WI38 (cell line): ENCODE data around the gene LGI1.

Experiments
- H3K4me3 ChIP-seq: 2 replicates; pipeline ENCODE4 v1.5.1; 2011; ENCODE audit warnings: low read depth, mild to moderate bottlenecking, control low read depth, low read length
- TF ChIP-seq, protein P1 (sequence below): IDR thresholded peaks from 2 replicates; pipeline ENCODE4 v1.5.1; 2012; ENCODE audit warnings: low read depth, mild to moderate bottlenecking, control low read depth, low read length

Gene LGI1

DNA sequence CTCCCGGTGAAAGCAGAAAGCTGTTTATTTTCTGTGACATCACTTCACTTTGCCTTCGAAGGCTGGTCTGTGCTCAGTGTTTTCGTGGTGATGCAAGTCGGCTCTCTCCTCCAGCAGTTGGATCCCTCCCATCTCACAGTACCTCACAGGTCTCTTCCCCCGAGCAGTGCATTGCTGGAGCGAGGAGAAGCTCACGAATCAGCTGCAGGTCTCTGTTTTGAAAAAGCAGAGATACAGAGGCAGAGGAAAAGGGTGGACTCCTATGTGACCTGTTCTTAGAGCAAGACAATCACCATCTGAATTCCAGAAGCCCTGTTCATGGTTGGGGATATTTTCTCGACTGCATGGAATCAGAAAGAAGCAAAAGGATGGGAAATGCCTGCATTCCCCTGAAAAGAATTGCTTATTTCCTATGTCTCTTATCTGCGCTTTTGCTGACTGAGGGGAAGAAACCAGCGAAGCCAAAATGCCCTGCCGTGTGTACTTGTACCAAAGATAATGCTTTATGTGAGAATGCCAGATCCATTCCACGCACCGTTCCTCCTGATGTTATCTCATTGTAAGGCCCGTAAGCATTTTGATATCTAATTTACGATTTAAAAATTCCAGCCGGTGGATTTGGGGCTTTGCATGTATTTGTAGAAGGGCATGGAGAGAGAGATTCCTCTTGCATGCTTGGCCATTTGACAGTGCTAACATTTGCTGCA lies at the start of gene LGI1:
Gene LGI1, plus strand, starts transcription at position 136 of the 707 bp plus-strand sequence. Its CDS starts 209 bp downstream, at position 345.
- no peak within 1 kb of the TSS for H3K4me3 ChIP-seq
- TF ChIP-seq, protein P1, sequence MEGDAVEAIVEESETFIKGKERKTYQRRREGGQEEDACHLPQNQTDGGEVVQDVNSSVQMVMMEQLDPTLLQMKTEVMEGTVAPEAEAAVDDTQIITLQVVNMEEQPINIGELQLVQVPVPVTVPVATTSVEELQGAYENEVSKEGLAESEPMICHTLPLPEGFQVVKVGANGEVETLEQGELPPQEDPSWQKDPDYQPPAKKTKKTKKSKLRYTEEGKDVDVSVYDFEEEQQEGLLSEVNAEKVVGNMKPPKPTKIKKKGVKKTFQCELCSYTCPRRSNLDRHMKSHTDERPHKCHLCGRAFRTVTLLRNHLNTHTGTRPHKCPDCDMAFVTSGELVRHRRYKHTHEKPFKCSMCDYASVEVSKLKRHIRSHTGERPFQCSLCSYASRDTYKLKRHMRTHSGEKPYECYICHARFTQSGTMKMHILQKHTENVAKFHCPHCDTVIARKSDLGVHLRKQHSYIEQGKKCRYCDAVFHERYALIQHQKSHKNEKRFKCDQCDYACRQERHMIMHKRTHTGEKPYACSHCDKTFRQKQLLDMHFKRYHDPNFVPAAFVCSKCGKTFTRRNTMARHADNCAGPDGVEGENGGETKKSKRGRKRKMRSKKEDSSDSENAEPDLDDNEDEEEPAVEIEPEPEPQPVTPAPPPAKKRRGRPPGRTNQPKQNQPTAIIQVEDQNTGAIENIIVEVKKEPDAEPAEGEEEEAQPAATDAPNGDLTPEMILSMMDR = no peak

DNA sequence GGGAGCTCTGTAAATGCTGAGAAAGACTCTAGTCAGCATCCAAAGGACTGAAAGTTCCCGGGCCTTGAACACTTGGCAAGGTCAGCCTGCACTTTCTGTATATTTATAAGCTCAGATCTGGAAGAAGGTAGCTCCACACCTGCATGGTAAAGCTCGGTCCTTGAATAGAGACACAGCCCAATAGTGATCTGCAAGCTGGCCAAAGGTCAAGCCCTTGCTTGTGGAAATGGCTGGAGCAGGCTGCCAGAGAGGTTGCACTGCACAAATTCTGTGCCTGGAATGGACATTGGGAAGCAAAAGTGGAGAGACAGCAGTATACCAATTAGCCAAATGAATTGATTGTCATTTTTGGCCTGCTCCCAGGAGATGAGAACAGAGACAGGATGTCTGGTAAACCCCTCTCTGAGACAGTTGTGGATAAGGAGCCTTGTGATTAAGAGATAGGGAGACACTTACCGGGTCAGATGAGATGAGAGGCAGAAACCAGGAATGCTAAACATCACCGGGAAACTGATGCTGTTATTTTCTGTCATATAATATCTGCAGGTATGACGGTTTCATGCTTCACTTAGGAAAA lies 47.3 kb upstream of the LGI1 start:
- TF ChIP-seq, protein P1 = no peak
- no peak overlapping the region for H3K4me3 ChIP-seq

DNA sequence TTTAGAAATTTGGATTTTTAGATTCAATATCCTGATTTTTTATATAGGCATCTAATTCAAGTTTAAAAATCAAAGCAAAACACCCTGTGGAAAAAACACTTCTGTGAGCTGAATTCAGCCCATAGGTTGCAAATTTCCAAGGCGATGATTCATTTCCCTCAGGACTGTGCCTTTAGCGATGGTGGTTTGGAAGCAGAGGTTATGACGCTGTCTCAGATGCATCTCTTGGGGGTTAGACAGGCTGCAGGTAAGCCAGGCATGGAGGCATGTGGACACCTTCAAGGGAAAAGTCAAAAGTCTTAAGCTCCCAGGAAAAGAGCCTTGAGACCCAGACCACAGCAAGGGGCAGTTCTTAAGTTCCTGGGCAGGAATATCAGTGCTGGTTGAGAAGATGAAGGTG lies 45.8 kb upstream of the LGI1 start:
- TF ChIP-seq, protein P1 = no peak
- H3K4me3 ChIP-seq = no peak overlapping the region

DNA sequence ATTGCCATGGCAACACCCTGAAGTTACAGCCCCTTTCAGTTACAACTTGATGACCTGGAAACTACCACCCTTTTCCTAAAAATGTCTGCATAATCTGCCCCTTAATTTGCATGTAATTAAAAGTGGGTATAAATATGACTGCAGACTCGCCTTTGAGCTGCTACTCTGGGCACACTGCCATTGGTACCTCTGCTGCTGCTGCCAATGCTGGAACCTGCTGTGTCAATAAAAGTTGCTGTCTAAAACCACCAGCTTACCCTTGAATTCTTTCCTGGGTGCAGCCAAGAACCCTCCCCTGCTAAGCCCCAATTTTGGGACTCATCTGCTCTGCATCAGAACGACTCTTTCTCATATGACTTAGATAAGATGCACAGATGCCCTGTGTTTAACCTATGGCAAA lies 45.1 kb upstream of the LGI1 start:
- TF ChIP-seq, protein P1 = no peak
- no peak overlapping the region for H3K4me3 ChIP-seq

DNA sequence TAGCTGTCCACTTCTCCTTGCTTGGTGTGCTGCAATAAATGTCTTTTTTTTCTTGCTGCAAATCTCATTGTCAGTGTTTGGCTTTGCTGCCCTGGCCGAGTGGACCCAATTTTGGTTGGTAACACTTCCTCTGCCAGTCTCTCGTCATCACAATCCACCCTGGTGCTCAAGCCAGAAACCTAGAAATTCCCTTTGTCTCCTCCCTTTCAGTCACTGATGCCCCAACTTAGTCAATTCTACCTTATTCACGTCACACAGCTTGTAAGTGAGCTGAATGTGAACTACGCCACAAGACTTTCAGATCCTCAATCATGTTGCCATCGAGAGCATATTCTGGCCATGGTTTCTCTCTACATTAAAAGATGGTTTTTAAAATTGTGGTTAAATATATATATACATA lies 42.4 kb upstream of the LGI1 start:
- H3K4me3 ChIP-seq = no peak overlapping the region
- TF ChIP-seq, protein P1 = no peak

DNA sequence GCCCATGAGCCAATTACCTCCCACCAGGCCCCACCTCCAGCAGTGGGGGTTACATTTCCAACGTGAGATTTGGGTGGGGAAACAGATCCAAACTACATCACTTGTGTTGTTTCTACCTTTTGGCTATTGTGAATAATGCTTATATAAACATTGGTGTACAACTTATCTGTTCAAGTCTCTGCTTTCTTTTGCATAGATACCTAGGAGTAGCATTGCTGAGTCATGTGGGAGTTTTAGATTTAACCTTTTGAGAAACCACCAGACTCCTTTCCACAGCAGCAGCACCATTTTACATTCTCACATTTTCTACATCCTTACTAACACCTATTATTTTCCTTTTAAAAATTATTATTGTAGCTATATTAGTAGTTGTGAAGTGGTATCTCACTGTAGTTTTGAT lies 41.0 kb upstream of the LGI1 start:
- H3K4me3 ChIP-seq = no peak overlapping the region
- TF ChIP-seq, protein P1 = no peak

DNA sequence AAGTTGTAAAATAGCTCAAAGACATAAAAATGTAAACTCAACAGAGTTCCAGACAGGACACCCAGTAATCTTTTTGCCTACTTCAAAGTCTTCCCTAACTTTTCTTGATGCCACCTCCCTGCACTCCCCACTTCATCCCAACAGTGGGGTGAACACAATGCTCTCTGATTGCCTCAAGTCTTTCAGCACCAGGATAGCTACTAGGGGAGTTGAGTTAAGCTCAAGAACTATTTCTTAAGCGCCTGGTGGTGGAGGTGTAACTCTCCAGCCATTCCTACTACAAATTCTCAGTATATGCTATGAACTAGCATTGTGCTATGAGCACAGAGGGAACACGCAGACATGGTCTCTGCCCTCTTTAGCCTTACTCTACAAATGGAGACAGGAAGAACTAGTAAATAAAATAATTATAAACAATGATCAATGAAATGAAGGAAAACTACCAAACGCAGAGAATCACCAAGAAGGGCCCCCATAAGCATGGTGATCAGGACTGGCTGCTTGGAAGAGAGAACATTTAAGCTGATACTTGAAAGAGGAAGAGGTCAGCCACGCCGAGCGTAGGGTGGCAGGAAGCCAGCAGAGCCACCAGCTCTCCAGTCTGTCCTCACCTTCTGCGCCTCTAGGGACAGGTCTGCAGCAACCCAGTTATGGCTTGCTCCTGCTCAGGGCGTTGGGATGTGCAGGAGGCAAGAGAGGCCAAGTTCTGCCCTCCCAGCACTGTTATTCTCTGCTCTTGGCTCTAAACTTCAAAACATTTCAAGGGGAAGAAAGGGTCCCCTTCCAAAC lies 38.6 kb upstream of the LGI1 start:
- no peak overlapping the region for H3K4me3 ChIP-seq
- TF ChIP-seq, protein P1 = no peak
